HEK293 (cell line): ENCODE results near the gene STARD3.
A peak's percentile ranks its signal among the peaks of the same experiment; 100 is the strongest.

Experiments
- CTCF ChIA-PET: fragments of 350-600 bp; formaldehyde crosslinking; extraction: SDS; loops from one replicate; lab custom pipeline; 2021; ENCODE audit warnings: antibody characterized with exemption; lab: Yijun Ruan, JAX
- POLR2A ChIA-PET: fragments of 300-600 bp; formaldehyde crosslinking; extraction: SDS; loops from one replicate; lab custom pipeline; 2020; ENCODE audit warnings: antibody characterized with exemption, inconsistent platforms; lab: Yijun Ruan, JAX
- H3K27ac ChIP-seq: fragments of 200-500 bp; sonication (Bioruptor generic); 2 replicates; pipeline ENCODE4 v1.5.1; 2014; ENCODE audit warnings: low read depth, low read length, control low read depth, inconsistent platforms; ENCODE audit errors: extremely low read depth
- H3K36me3 ChIP-seq, 2 experiments: fragments of 200-500 bp in 1 of 2; sonication (Bioruptor generic) in 1 of 2; 1 replicate in 1 of 2; 2 replicates in 1 of 2; pipeline ENCODE4 v1.5.1; 2014 to 2017; ENCODE audit warnings: inconsistent platforms in 2 of 2, low read length in 2 of 2; ENCODE audit not compliant: control insufficient read depth in 2 of 2, insufficient read depth in 1 of 2
- H3K4me1 ChIP-seq: fragments of 200-500 bp; sonication (Bioruptor generic); 2 replicates; pipeline ENCODE4 v1.5.1; 2014; ENCODE audit warnings: mild to moderate bottlenecking, low read length, inconsistent platforms; ENCODE audit not compliant: control insufficient read depth, insufficient read depth
- H3K4me3 ChIP-seq: 2 replicates; pipeline ENCODE4 v1.5.1; 2011; ENCODE audit warnings: low read depth, mild to moderate bottlenecking, control low read depth, low read length, moderate library complexity
- H3K9me3 ChIP-seq: fragments of 200-500 bp; sonication (Bioruptor generic); 2 replicates; pipeline ENCODE4 v1.5.1; 2014; ENCODE audit warnings: low read depth, low read length, inconsistent platforms; ENCODE audit not compliant: control insufficient read depth, insufficient read depth
- BCL11B ChIP-seq: fragments of 450-650 bp; formaldehyde crosslinking; IDR thresholded peaks from 2 replicates; pipeline ENCODE4 v1.5.1; 2016; ENCODE audit warnings: low read depth, missing biosample characterization, missing genetic modification characterization
- EGR2 ChIP-seq: fragments of 450-650 bp; formaldehyde crosslinking; IDR thresholded peaks from 2 replicates; pipeline ENCODE4 v1.5.1; 2016; ENCODE audit warnings: low read depth, missing biosample characterization, missing genetic modification characterization
- KLF8 ChIP-seq: fragments of 450-650 bp; formaldehyde crosslinking; IDR thresholded peaks from 2 replicates; pipeline ENCODE4 v1.5.1; 2016; ENCODE audit warnings: missing biosample characterization, missing genetic modification characterization
- MZF1 ChIP-seq: fragments of 450-650 bp; formaldehyde crosslinking; IDR thresholded peaks from 2 replicates; pipeline ENCODE4 v1.5.1; 2017; ENCODE audit warnings: missing biosample characterization, missing genetic modification characterization, borderline replicate concordance
- RBAK ChIP-seq: fragments of 450-650 bp; formaldehyde crosslinking; IDR thresholded peaks from 2 replicates; pipeline ENCODE4 v1.5.1; 2016; ENCODE audit warnings: missing biosample characterization, missing genetic modification characterization
- SP7 ChIP-seq: fragments of 450-650 bp; formaldehyde crosslinking; IDR thresholded peaks from 2 replicates; pipeline ENCODE4 v1.5.1; 2016; ENCODE audit warnings: missing biosample characterization, missing genetic modification characterization
- TRIM28 ChIP-seq: IDR thresholded peaks from 2 replicates; pipeline ENCODE4 v1.6.1; 2011; ENCODE audit warnings: low read length, control low read depth, borderline replicate concordance
- ZBTB20 ChIP-seq: fragments of 450-650 bp; formaldehyde crosslinking; IDR thresholded peaks from 2 replicates; pipeline ENCODE4 v1.5.1; 2016; ENCODE audit warnings: missing biosample characterization, missing genetic modification characterization
- ZNF10 ChIP-seq: fragments of 450-650 bp; formaldehyde crosslinking; IDR thresholded peaks from 2 replicates; pipeline ENCODE4 v1.5.1; 2017; ENCODE audit warnings: missing biosample characterization, missing genetic modification characterization
- ZNF121 ChIP-seq: fragments of 450-650 bp; formaldehyde crosslinking; IDR thresholded peaks from 2 replicates; pipeline ENCODE4 v1.5.1; 2016; ENCODE audit warnings: missing biosample characterization, missing genetic modification characterization
- ZNF169 ChIP-seq: fragments of 450-650 bp; formaldehyde crosslinking; IDR thresholded peaks from 2 replicates; pipeline ENCODE4 v1.5.1; 2016; ENCODE audit warnings: missing biosample characterization, missing genetic modification characterization
- ZNF175 ChIP-seq: fragments of 450-650 bp; formaldehyde crosslinking; IDR thresholded peaks from 2 replicates; pipeline ENCODE4 v1.5.1; 2016; ENCODE audit warnings: missing biosample characterization, missing genetic modification characterization
- ZNF341 ChIP-seq: fragments of 450-650 bp; formaldehyde crosslinking; IDR thresholded peaks from 2 replicates; pipeline ENCODE4; 2016; ENCODE audit warnings: low read depth, missing biosample characterization, missing genetic modification characterization
- ZNF501 ChIP-seq: fragments of 450-650 bp; formaldehyde crosslinking; IDR thresholded peaks from 2 replicates; pipeline ENCODE4 v1.5.1; 2016; ENCODE audit warnings: missing biosample characterization, missing genetic modification characterization
- ZNF558 ChIP-seq: fragments of 450-650 bp; formaldehyde crosslinking; IDR thresholded peaks from 2 replicates; pipeline ENCODE4 v1.5.1; 2016; ENCODE audit warnings: missing biosample characterization, missing genetic modification characterization
- ZNF600 ChIP-seq: fragments of 450-650 bp; formaldehyde crosslinking; IDR thresholded peaks from 2 replicates; pipeline ENCODE4 v1.5.1; 2016; ENCODE audit warnings: missing biosample characterization, missing genetic modification characterization
- ZNF76 ChIP-seq: fragments of 450-650 bp; formaldehyde crosslinking; IDR thresholded peaks from 2 replicates; pipeline ENCODE4; 2016; ENCODE audit warnings: low read depth, missing biosample characterization, missing genetic modification characterization, borderline replicate concordance
- ZNF791 ChIP-seq: fragments of 450-650 bp; formaldehyde crosslinking; IDR thresholded peaks from 2 replicates; pipeline ENCODE4 v1.5.1; 2016; ENCODE audit warnings: missing biosample characterization, missing genetic modification characterization
- ZNF792 ChIP-seq: fragments of 450-650 bp; formaldehyde crosslinking; IDR thresholded peaks from 2 replicates; pipeline ENCODE4 v1.5.1; 2016; ENCODE audit warnings: missing biosample characterization, missing genetic modification characterization
- TF ChIP-seq, protein P1 (sequence below): fragments of 450-650 bp; formaldehyde crosslinking; IDR thresholded peaks from 2 replicates; pipeline ENCODE4 v1.5.1; 2016; ENCODE audit warnings: missing biosample characterization, missing genetic modification characterization
- TF ChIP-seq, protein P2 (sequence below): fragments of 450-650 bp; formaldehyde crosslinking; IDR thresholded peaks from 2 replicates; pipeline ENCODE4 v1.5.1; 2016; ENCODE audit warnings: missing biosample characterization, missing genetic modification characterization
- TF ChIP-seq, protein P3 (sequence below): fragments of 450-650 bp; formaldehyde crosslinking; IDR thresholded peaks from 2 replicates; pipeline ENCODE4 v1.5.1; 2016; ENCODE audit warnings: missing biosample characterization, missing genetic modification characterization
- TF ChIP-seq, protein P4 (sequence below): fragments of 450-650 bp; formaldehyde crosslinking; IDR thresholded peaks from 2 replicates; pipeline ENCODE4 v1.5.1; 2016; ENCODE audit warnings: missing biosample characterization, missing genetic modification characterization, low read depth

STARD3 gene

DNA sequence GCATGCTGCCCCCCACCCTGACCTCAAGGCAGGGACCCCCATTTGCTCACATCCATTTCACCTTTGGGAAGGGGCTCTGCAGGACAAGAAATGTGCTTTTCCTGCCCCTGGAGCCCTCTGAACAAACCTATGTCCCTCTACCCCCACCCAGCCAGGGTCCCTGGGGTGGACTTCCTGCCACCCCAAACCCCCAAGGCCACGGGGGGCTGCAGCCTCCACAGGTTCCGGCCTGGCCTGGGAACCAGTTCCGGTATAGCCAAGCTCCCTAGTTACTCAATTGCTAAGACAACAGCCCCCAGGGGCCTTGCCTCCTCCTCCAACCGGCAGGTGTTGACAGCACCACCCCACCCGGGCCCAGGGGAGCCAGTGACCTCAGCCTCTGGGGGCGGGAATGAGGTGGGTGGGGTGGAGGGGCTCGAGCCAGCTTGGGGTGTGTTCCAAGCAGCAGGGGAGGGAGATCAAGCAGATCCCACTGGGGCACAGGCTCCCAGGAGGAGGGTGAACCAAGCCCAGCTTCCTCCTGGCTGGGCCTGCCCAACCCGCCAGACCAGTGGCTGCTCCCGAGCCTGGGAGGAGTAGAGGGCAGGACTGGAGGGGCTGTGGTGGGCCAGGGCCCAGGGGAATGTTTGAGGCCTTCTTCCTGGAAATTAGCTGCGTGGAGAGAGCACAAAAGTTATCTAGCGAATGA, 37.9 kb downstream of the STARD3 start (continued):
- TF ChIP-seq, protein P1, sequence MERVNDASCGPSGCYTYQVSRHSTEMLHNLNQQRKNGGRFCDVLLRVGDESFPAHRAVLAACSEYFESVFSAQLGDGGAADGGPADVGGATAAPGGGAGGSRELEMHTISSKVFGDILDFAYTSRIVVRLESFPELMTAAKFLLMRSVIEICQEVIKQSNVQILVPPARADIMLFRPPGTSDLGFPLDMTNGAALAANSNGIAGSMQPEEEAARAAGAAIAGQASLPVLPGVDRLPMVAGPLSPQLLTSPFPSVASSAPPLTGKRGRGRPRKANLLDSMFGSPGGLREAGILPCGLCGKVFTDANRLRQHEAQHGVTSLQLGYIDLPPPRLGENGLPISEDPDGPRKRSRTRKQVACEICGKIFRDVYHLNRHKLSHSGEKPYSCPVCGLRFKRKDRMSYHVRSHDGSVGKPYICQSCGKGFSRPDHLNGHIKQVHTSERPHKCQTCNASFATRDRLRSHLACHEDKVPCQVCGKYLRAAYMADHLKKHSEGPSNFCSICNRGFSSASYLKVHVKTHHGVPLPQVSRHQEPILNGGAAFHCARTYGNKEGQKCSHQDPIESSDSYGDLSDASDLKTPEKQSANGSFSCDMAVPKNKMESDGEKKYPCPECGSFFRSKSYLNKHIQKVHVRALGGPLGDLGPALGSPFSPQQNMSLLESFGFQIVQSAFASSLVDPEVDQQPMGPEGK (tag by site-specific recombination) = 0 out of 2 replicates have a peak, but pooled peaks have one; percentile 48
- peak; percentile 25; the same call in 1 of the 2 replicates for TF ChIP-seq ZBTB20 (tag by site-specific recombination)
- peak; percentile 69; the same call in 1 of the 2 replicates for TF ChIP-seq ZNF600 (tag by site-specific recombination)
- TF ChIP-seq RBAK (tag by site-specific recombination) = no peak
- TF ChIP-seq MZF1 (tag by site-specific recombination) = no peak
- peak; percentile 96 for TF ChIP-seq EGR2 (tag by site-specific recombination)
- TF ChIP-seq, all 188 proteins: peak for 19

DNA sequence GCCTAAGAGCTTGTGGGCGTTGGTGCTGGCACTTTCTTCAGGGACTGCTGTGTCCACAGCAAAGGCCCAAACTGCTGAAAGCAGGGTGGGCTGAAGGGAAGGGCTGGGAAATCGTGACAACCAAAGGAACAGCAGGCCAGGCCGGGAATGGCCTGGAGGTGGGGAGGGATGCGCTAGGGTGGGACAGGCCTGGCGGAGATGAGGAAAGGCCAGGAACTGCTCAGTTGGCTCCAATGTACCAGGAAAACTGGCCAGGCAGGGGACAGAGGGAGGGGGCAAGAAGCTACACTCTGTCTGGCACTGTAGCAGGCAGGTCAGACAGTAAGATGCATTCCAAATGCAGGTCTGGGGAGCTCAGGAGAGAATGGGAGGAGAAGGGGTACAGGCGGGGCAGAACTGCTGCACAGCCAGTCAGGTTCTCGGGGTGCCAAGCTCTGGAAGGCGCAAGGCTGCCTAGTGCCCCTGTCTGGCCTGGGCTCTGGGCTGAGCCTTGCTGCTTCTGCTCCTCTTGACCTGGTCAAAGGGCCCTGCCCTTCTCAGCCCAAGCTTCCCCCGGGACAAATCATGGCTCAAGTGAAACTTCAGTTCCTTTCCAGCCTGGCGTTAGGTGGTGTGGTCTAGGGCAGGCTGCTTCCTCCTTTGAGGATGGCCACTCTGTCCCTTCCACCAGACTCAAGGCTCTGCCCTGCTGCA, 38.6 kb downstream of the STARD3 start:
- Histone ChIP-seq H3K9me3 (no peaks in the 10 kb centered on the region), H3K27ac (peak overlapping the region; percentile 48), H3K4me1 (peaks cover 17% of the 10 kb centered on the region), H3K36me3 (peaks cover 0 to 3% of the 10 kb centered on the region in 2 experiments; a peak in 2 of 3 replicates), H3K4me3 (no peak overlapping the region)
- POLR2A ChIA-PET = interaction anchor here (1.2 to 1.5 kb wide), 7 partner anchors 9 to 38 kb away, joined by 3 to 8 read pairs (median 4); partner anchors contain the start of genes ERBB2 and PGAP3
- TF ChIP-seq ZNF121 = peak; percentile 68; the same call in 1 of the 2 replicates
- TF ChIP-seq, protein P2, sequence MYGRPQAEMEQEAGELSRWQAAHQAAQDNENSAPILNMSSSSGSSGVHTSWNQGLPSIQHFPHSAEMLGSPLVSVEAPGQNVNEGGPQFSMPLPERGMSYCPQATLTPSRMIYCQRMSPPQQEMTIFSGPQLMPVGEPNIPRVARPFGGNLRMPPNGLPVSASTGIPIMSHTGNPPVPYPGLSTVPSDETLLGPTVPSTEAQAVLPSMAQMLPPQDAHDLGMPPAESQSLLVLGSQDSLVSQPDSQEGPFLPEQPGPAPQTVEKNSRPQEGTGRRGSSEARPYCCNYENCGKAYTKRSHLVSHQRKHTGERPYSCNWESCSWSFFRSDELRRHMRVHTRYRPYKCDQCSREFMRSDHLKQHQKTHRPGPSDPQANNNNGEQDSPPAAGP (tag by site-specific recombination) = peak; percentile 41; the same call in 1 of the 2 replicates
- TF ChIP-seq ZNF791 (tag by site-specific recombination) = no peak
- no peak for TF ChIP-seq ZNF558 (tag by site-specific recombination)
- 0 out of 2 replicates have a peak, but pooled peaks have one; percentile 31 for TF ChIP-seq ZNF600 (tag by site-specific recombination)
- TF ChIP-seq ZNF341 (tag by site-specific recombination) = peak; percentile 86
- no peak for TF ChIP-seq ZNF175
- TF ChIP-seq ZNF169 (tag by site-specific recombination) = no peak
- no peak for TF ChIP-seq MZF1 (tag by site-specific recombination)
- CTCF ChIA-PET = interaction anchor here (0.6 to 2.1 kb wide), 8 partner anchors 18 to 225 kb away, joined by 3 to 16 read pairs (median 6); no protein-coding TSS in a partner anchor

DNA sequence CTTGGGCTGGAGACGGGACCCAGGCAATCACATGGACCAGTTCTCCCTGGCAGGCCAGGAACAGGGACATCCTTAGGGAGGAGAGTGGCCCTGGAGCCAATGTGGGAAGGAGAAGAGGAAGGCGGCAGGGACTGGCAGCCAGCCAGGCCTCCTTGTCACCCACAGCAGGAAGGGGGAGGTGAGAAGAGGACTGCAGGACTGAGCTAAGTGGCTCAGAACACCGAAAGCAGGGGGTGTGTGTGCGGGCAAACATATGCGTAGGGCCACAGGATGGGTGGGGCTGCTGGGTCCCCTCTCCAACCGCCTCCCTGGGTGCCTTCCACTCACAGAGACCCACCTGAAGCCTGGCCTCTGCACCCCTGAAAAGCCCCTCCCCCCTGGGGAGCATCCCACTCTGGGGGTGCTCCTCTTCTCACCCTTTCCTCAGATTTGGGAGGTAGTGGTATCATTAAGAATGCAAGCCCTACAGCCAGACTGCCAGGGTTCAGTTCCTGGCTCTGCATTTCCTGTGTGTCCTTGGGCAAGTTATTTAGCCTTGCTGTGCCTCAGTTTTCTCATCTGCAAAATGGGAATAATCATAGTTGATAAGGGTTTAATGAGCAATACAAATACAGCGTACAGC, 39.4 kb downstream of the STARD3 start:
- H3K9me3 ChIP-seq = no peaks in the 10 kb centered on the region
- no peak overlapping the region for H3K4me3 ChIP-seq
- CTCF ChIA-PET = interaction anchor here (0.6 to 2.1 kb wide), 8 partner anchors 19 to 444 kb away, joined by 3 to 16 read pairs (median 4); no protein-coding TSS in a partner anchor
- peaks cover 0 to 3% of the 10 kb centered on the region in 2 experiments; a peak in 2 of 3 replicates for H3K36me3 ChIP-seq
- H3K4me1 ChIP-seq = peaks cover 17% of the 10 kb centered on the region
- peak overlapping the region; percentile 48 for H3K27ac ChIP-seq
- POLR2A ChIA-PET = interaction anchor here (1.2 to 1.5 kb wide), 5 partner anchors 10 to 38 kb away, joined by 3 to 8 read pairs (median 4); partner anchors contain the start of genes ERBB2 and PGAP3
- TF ChIP-seq SP7 (tag by site-specific recombination) (0 out of 2 replicates have a peak, but pooled peaks have one; percentile 46), KLF8 (0 out of 2 replicates have a peak, but pooled peaks have one; percentile 30), ZNF501 (no peak), TRIM28 (no peak), ZNF76 (no peak), ZNF341 (tag by site-specific recombination) (peak; percentile 43; the same call in 1 of the 2 replicates), ZNF10 (tag by site-specific recombination) (no peak), ZNF792 (tag by site-specific recombination) (no peak), BCL11B (no peak)
- TF ChIP-seq, protein P3, sequence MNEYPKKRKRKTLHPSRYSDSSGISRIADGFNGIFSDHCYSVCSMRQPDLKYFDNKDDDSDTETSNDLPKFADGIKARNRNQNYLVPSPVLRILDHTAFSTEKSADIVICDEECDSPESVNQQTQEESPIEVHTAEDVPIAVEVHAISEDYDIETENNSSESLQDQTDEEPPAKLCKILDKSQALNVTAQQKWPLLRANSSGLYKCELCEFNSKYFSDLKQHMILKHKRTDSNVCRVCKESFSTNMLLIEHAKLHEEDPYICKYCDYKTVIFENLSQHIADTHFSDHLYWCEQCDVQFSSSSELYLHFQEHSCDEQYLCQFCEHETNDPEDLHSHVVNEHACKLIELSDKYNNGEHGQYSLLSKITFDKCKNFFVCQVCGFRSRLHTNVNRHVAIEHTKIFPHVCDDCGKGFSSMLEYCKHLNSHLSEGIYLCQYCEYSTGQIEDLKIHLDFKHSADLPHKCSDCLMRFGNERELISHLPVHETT (tag by site-specific recombination) = peak; percentile 68; the same call in 1 of the 2 replicates
- TF ChIP-seq, protein P4, sequence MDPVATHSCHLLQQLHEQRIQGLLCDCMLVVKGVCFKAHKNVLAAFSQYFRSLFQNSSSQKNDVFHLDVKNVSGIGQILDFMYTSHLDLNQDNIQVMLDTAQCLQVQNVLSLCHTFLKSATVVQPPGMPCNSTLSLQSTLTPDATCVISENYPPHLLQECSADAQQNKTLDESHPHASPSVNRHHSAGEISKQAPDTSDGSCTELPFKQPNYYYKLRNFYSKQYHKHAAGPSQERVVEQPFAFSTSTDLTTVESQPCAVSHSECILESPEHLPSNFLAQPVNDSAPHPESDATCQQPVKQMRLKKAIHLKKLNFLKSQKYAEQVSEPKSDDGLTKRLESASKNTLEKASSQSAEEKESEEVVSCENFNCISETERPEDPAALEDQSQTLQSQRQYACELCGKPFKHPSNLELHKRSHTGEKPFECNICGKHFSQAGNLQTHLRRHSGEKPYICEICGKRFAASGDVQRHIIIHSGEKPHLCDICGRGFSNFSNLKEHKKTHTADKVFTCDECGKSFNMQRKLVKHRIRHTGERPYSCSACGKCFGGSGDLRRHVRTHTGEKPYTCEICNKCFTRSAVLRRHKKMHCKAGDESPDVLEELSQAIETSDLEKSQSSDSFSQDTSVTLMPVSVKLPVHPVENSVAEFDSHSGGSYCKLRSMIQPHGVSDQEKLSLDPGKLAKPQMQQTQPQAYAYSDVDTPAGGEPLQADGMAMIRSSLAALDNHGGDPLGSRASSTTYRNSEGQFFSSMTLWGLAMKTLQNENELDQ (tag by site-specific recombination) = no peak
